NCI-H1092 treated with DMSO at 0.1 percent for 48 hours (cell line): Measurements from ENCODE around the gene CABP4.
"Not testable (repeated sequence)": the region's sequence is repeated elsewhere in the genome, so short reads cannot be mapped to it uniquely, and the experiment has no call there.

Experiments
- DNase-seq: peaks from one replicate; lab custom pipeline; 2025; lab: John Stamatoyannopoulos, UW

Gene CABP4

DNA sequence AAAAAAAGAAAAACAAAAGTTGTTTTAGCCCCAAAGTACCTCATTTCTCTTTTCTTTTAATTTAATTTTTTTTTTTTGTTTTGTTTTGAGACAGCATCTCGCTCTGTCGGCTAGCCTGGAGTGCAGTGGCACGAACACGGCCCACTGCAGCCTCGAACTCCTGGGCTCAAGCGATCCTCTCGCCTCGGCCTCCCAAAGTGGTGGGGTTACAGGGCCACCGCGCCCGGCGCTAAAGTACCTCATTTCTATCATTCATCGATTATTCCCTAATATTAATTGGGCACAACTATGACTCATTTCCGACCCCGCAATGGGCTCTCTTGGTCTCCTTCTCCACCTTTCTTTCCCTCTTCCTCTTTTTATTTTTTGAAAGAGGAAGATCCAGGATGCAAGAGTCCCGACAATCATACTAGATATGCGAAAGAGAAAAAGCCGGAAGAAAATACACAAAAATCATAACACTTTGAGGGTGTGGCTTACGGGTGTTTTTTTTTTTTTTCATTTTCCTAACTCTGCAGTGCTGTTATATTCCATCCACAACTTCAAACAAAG lies 27.2 kb downstream of the CABP4 start:
- no peak for DNase-seq

DNA sequence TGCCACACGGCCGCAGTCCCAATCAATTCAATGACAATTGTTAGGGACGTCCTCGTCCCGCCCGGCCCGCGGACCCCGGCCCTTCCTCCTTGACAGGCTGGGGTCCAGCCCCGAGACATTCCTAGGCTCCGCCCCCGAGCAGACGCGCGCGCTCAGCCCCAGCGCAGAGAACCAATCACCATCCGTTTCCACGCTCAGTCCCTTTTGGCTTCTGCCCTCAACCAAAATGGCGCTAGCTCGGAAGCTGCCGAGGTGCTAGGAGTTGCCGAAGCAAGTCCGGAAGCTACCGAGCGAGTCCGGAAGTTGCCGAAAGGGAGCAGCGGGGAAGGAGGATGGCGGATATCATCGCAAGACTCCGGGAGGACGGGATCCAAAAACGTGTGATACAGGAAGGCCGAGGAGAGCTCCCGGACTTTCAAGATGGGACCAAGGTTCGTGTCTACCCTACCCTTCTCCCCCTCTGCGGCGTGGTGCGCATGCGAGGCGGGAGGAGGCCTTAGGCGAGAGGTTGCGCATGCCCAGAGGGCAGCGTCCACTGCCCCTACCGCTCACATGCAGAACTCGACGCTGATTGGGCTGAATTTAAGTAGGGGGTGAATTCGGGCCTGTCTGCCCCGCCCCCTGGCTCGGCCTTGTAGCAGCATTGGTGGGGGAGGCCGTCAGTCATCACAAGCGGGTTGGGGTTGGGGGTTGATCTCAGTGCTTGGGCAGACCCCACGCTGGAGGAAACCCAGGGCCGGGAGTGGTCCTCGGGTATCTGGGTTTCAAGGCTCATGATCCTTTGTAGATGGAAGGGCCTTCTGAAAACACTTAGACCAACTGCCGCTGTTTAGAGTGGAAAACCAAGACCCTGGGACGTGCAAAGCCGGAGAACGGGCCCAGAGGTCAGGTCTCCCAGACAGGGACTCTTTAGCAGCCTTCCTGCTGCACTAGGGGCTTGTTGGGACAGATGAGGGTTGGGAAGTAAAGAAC lies 28.0 kb downstream of the CABP4 start, which contains the start of gene AIP:
Gene AIP, plus strand, starts transcription at position 200 of the 972 bp plus-strand sequence. Its CDS starts 133 bp downstream, at position 333.
- DNase-seq: peak; percentile 99

DNA sequence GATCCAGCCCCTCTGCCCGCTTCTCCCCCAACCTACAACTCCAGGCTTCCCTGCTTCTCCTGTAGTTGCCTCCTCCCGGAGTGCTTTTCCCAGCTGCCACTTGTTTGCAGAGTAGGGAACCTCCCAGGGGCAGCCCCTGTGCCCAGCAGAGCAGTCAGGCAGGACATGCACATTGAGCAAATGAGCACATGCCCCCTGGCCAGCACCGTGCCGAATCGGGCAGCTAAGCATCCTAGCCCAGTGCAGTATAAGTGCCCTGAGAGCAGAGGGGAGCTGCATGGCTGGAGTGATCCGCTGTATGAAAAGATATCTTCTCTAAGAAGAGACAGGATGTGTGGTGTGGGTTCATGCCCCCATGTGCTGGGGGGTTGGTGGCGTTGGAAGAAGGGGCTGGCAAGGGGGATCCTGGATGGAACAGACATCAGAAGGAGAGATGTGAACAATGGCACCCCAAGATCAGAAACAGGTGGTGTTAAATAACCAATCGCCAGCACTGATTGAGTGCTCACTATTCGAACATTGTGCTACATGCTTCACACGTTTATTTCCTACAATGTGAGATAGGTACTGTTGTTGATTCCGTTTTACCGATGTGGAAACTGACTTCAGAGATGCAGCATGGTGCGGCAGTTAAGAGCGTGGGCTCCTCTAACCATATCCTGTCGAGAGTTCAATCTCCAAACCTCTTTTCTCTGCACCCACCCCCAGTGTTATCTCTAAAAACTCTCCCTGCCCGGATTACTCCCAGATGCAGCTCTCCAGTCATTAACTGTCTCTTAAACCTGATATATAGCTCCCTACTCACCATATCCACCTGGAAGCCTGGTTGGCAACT lies 28.9 kb downstream of the CABP4 start:
- DNase-seq: no peak

DNA sequence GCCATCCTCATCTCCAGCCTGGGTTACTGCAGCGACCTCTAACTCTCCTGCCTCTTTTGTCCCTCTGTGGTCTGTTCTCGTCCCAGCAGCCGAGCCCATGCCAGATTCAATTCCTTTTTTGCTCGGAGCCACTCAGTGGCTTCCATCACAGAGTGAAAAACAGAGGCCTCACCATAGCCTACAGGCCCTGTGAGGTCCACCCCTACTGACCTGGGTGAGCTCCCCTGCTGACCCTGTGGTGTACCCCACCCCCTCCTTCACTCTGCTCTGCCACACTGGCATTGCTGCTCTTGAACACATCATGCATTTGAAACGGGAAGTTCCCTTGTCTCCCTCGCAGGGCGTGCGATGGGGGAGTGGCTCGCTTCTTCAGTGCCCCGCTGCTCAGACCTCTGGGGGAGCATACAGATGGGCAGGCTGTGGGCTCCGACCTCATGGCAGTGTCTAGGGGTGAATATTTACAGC lies 29.7 kb downstream of the CABP4 start:
- no peak for DNase-seq

DNA sequence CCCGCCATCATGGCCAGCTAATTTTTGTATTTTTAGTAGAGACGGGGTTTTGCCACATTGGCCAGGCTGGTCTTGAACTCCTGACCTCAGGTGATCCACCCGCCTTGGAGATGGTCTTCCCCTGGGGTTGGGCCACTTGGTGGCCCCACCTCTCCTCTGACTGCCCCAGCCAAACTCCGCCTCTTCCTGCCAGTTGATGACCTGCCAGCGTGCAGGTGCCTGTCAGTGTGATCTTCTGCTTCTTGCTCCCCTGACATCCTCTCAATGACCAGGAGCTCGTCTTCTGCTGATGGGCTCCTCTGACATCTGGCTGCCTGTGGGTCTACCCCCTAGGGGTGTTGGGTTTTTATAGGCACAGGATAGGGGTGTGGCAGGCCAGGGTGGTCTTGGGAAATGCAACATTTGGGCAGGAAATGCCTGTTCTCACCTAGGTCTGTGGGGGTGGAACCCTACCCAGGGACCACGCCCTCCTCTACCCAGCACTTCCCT lies 30.8 kb downstream of the CABP4 start:
- not testable (repeated sequence) for DNase-seq

DNA sequence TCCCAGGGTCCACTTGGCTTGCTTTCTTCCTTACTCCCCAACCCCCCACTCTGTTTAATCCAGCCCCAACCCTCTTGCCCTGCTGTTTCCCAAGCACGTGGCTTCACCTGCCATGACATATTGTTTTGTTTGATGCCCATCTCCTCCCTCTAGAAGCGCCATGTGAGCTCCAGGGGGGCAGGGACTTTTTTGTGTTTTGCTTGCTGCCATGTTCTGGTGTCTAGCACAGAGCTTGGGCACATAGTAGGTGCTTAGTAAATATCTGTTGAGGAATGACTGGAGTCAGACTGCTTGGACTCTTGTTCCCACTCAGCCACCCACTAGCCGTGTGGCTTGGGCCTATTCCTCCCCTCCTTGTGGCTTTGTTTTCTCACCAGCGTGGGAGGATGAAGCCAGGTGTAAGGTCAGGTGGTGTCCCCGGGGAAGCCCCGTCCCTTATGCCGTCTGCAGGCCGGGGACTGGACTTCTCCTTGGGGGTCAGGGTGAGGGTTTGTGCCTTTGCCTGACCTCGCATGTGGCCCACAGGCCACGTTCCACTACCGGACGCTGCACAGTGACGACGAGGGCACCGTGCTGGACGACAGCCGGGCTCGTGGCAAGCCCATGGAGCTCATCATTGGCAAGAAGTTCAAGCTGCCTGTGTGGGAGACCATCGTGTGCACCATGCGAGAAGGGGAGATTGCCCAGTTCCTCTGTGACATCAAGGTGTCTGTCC lies 31.5 kb downstream of the CABP4 start:
- no peak for DNase-seq

DNA sequence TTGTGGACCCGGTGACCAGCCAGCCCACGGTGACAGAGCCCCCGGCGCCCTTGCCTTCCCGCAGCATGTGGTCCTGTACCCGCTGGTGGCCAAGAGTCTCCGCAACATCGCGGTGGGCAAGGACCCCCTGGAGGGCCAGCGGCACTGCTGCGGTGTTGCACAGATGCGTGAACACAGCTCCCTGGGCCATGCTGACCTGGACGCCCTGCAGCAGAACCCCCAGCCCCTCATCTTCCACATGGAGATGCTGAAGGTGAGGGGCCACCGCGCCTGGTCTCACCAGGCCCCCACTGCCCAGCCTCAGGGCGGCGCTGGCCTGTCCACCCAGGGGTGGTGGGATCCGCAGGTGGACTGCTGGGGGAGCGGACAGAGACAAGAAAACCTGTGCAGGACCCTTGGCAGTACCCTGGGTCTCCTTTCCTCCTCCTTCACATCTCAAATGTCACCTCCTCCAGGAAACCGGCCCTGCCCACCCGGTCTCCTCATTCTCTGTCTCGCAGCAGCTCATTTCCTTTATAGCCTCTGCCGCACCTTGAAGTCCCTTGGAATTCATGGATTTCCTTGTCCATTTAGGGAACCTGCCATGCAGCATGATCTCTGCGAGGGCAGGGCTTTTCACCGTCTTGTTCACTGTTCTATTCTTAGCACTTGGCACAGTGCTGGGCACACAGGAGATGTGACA lies 34.2 kb downstream of the CABP4 start:
- DNase-seq: no peak

DNA sequence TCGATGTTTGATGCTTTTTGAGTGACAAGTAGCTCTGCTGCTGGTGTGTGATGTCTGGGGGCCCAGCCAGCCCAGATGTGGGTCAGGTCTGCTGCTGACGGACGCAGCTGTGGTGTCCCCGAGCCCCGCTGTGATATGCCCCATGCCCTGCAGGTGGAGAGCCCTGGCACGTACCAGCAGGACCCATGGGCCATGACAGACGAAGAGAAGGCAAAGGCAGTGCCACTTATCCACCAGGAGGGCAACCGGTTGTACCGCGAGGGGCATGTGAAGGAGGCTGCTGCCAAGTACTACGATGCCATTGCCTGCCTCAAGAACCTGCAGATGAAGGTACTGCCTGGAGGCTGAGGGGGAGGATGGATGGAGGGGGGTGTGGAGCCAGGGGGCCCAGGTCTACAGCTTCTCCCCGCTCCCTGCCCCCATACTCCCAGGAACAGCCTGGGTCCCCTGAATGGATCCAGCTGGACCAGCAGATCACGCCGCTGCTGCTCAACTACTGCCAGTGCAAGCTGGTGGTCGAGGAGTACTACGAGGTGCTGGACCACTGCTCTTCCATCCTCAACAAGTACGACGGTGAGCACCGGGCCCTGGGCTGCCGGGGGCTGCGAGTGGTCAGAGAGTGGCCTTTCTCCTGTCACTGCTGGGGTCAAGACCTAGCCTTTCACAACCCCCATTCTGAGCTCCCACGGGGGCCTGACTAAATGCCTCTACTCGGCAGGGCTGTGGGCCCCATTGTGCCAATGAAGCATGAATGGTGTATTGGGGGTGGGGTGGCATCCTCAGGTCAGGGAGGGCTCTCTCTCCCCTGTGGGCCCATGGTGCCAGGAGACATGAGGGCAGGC lies 35.0 kb downstream of the CABP4 start:
- DNase-seq: no peak

DNA sequence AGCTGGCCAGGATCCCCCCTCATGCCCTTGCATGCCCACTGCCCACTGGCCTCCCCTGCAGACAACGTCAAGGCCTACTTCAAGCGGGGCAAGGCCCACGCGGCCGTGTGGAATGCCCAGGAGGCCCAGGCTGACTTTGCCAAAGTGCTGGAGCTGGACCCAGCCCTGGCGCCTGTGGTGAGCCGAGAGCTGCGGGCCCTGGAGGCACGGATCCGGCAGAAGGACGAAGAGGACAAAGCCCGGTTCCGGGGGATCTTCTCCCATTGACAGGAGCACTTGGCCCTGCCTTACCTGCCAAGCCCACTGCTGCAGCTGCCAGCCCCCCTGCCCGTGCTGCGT lies 35.5 kb downstream of the CABP4 start:
- DNase-seq: no peak

DNA sequence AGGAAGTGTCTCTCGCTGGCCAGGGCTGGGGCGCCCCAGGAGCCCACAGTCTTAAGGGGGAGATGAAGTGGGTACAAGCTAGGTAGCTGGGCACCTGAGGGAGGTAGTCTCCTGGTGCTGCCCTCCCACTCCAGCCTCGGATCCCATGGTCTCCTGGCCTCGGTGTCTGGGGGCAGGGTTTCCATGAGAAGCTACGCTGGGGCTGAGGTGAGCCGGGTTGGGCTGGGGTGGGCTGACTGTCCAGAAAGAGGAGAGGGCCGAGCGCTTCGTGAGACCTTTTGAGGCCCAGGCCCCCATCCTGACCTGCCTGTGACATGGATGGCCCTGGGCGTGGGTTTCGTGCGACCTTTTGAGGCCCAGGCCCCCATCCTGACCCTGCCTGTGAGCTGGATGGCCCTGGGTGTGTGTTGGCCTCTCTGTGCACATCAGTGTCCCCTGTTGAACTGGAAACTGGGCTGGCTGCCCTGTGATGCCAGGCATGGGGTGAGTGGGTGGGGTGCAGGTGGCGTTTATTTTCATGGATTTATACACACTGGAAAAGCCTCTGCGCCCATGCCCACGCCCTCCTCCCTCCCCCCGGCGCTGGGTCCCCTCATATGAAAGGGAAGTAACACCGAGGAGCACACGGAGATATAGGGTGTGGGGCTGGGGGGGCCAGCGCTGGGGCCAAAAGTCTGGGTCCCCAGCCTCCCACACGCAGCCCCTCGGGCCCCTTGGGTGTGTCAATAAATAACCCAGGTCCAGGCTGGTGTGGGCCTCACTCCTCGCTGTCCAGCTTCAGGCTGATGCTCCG lies 36.3 kb downstream of the CABP4 start:
- DNase-seq: no peak

DNA sequence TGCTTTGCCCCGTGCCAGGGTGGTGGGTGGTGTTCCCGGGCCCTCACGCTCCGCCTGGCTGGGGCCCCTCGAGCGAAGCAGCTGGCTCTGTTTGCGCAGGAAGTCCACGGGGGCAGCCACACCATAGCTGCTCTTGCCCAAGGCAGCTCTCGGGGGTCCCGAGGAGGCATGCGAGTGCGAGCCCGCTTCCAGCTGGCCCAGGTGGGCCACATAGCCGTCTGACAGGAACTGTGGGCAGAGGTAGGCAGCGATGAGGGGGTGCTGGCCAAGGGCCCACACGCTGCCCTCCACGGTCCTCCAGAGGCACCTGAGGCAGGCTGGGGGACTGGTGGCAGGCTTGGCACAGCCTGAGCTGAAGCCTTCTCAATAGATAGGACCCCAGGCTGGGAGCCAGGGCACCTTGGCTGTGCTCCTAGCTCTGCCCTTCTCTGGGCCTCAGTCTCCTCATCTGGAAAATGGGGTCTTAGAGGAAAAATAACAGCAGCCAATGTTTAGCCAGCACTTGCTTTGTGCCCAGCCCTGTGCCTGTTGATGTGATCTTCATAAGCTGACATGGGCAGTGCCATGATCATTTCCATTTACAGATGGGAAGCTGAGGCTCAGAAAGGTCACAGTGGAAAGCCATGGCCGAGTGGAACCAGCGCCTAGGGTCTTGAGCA lies 37.0 kb downstream of the CABP4 start:
- no peak for DNase-seq

DNA sequence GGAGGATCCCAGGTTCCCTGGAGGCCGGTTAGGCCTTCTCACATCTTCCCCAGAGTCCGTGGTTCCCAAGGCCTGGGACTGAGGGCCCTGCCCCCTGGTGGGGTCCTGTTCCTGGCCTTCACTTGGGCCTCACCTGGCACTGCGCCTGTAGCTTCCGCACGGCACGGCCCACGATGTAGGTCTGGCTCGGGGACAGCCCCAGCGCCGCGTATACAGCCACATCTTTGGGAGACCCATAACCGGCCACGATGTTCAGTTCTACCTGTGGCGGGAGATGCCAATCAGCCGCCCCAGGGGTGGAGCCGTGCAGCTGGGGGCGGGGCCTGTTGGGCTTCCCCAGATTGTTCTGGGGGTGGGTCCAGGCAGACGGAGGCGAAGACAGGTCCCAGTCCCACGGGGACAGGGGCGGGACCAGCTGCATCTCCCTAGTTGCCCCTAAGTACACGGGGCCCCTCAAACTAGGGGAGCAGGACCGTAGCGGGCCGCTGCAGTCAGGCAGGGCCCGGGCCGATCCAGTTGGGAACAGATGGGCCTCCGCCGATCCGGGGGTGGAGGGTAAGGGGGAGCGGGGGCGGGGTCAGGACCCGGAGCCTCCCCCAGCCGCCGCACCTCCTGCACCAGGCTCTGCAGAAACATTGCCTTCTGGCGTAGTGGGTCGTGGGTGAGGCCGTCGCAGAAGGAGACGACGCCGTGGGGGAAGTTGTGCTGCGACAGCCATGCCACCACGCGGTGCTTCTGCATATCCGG lies 37.8 kb downstream of the CABP4 start:
- no peak for DNase-seq

DNA sequence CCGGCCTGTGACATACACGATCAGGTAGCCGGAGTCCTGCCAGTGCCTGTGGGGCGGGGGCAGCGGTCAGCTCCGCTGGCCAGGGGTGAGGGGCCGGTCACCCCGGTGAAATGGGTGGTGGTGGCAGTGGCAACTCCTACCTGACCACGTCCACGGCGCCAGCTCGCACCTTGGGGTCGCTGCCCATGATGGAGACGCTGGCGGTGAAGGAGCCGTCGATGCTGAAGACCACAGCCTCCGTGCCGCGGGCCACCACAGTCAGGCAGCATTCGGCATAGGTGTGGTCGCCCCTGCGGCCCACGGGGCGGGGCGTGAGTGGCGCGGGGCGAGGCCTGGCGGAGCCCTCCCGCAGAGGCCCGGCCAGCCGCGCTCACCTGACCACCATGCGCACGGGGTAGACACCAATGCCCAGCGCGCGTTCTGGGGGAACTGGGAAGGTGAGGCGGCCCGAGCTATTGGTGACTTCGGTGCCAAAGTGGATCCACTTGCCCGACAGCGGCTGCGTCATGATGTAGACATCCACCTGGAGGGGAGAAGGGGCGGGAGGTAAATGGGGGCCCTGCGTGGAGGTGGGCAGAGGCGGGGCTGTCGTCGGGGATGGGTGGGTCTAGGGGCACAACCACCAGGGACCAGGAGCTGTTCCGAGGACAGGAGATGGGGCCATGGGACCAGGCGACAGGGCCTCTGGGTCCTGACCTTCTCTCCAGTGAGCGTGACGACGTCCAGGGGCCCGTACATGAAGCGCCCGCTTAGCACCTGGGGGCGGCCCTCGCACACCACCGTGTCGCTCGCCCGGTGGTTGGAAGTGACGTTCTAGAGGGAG lies 38.6 kb downstream of the CABP4 start:
- no peak for DNase-seq

DNA sequence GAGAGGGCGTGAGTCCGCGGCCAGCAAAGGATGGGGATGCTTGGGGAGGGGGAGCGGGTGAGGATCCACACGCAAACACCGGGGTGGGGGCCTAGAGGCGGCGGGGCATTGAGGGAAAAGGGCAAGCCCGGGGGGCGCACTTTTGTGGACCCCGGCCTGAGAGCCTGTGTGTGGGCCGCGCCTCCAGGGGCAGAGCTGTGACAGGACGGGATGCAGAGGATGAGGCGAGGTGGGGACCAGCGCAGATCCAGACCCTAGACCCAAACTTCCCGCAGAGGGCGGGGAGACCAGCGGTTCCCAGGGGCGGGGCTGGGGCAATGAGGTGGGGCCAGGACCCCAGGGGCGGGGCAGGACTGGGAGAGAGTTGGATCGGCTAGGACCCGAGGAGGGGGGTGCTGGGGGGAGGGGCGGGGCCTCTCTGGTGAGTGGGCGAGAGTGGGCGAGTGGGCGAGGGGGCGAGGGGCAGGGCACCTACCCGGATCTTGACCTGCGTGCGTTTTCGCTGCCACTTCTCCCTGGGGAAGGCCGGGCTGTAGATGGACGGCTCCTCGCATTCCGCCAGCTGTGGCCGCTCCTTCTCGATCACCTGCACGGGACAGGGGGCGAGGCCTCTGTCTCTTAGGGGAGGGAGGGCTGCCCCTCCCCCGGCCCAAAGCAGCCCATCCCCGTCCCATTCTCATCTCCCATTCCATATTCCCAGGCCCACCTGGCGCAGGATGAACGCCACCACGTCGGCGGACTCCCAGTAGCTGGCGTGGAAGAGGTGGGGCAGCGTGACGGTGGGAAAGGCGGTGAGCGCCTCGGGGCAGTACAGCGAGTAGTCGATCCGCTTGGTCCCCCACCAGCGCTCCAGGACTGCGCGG lies 39.4 kb downstream of the CABP4 start:
- no peak for DNase-seq

DNA sequence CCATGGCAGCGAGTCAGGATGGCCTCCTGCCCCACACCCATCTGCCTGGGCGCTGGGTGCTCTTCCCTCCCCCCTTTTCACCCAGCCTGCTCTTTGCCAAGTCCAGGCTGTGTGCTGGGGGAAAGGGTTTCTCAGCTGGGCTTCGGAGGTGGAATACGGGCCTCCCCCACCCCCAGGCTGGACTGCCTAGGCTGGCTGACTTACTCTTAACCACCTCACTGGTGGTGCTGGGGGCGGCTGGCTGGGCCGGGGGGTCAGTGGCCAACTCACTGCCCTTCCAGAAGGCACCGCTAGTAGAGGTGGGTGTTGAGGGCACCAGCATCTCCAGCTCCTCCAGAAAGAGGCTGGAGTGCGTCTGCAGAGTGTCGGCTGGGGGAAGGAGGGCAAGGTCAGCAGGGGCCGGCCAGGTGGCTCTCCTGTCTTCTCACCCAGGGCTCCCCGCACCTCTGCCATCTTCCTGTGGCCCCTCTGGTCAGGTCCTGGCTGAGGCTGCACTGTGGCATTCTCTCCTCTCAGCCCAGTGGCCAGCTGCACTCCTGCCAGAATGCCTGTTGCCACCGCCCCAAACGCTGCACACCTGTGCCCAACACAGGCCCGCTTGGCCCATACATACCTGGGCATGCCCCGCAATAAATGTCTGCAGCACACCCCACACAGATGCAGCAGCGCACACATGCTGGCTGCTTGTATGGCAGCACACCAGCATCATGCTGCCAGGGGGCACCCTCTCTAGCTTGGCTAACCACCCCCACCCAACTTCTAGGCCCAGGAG lies 40.3 kb downstream of the CABP4 start:
- no peak for DNase-seq
